Fibroblast of the aortic adventitia (primary cell): Measurements from ENCODE around the gene EPSTI1. TPM values are rescaled to one million over a fixed set of nuclear protein-coding genes. Genes with fewer than 3 reads are reported as not detected.

Experiments used
- DNase-seq: peaks from one replicate; pipeline ENCODE4 v3.0.0-alpha.2; 2010; ENCODE audit warnings: low read depth
- H3K4me3 ChIP-seq: 2 replicates; pipeline ENCODE4 v1.5.1; 2011; ENCODE audit warnings: low read depth, mild to moderate bottlenecking, control low read depth, low read length, moderate library complexity
- total RNA-seq: library from RNA; depleted of rRNA; stranded (reverse); fragments of >200 nt; gene quantifications from 2 replicates; pipeline ENCODE4 v1.2.3, GENCODE V29; 2012; ENCODE audit warnings: low replicate concordance
- TF ChIP-seq, protein P1 (sequence below): IDR thresholded peaks from 2 replicates; pipeline ENCODE4 v1.5.1; 2011; ENCODE audit warnings: mild to moderate bottlenecking, low read length, control low read depth, inconsistent platforms; ENCODE audit not compliant: insufficient read depth

Gene EPSTI1
- total RNA-seq, 1 donor: 2.0 TPM

DNA sequence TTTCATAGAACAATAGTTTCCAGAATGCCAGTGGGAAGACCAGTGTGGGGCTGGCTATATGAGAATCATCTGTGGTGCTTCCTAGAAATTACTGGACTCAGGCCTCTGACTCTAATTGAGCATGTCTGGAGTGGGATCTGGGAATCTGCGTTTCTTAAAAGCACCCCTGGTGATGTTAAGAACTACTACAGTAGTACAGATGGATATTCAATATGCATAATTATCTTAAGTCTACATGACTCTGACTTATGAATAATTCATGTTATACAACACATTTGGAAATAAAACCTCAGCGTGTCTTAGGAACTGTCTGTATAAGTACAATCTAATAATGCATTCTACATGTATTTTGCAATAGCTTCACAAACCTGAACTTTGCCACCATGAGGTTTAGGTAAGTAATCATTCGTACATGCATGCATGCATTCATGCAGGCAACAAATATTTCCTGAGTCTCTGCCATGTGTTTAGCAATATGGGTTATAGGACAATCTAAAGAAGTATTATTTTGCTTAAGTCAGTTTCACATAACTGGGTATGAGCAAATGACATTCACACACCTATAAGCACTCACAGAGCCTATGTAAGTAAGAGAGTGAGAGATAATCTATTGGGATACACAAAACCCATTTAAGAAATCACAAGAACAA lies 62.0 kb downstream of the EPSTI1 start:
- no peak for DNase-seq
- no peak overlapping the region for H3K4me3 ChIP-seq
- TF ChIP-seq, protein P1, sequence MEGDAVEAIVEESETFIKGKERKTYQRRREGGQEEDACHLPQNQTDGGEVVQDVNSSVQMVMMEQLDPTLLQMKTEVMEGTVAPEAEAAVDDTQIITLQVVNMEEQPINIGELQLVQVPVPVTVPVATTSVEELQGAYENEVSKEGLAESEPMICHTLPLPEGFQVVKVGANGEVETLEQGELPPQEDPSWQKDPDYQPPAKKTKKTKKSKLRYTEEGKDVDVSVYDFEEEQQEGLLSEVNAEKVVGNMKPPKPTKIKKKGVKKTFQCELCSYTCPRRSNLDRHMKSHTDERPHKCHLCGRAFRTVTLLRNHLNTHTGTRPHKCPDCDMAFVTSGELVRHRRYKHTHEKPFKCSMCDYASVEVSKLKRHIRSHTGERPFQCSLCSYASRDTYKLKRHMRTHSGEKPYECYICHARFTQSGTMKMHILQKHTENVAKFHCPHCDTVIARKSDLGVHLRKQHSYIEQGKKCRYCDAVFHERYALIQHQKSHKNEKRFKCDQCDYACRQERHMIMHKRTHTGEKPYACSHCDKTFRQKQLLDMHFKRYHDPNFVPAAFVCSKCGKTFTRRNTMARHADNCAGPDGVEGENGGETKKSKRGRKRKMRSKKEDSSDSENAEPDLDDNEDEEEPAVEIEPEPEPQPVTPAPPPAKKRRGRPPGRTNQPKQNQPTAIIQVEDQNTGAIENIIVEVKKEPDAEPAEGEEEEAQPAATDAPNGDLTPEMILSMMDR: no peak

DNA sequence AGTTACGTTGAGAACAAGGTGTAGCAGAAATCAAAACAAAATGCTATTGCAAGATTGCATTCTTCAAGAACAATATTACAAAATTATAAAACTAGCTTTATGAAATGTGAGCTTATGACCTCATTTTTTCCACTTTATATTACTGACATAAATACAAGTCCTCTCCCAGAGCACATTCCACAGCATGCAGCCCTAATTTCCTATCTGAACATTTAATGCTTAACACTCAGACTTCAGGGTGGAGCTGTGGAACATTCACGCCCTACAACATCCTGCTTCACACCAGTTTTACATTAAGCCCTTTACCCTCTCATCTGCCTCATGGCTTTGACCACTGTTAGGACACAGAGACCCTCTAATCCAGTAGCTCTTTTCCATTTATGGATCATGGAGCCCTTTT lies 65.5 kb downstream of the EPSTI1 start:
- no peak overlapping the region for H3K4me3 ChIP-seq
- DNase-seq: peak; percentile 9
- TF ChIP-seq, protein P1: no peak

DNA sequence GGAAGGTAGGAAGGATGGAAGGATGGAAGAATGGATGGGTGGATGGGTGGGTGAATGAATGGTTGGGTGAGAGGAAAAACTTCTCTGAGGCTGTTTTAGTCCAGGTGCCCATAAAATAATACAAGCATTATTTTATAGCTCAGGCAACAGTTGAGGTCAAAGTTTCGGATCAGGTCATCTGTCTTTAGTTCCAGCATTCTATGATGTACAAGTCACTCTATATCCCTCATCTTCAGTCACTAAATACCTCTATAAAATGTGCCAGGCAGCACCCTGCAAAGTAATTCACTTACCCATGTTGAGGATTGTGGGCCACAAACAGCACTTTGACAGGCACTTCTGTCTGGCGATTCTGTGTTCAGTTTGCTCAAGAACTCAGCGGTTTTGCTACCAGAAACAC lies 66.0 kb downstream of the EPSTI1 start:
- no peak for DNase-seq
- no peak overlapping the region for H3K4me3 ChIP-seq
- TF ChIP-seq, protein P1: no peak

DNA sequence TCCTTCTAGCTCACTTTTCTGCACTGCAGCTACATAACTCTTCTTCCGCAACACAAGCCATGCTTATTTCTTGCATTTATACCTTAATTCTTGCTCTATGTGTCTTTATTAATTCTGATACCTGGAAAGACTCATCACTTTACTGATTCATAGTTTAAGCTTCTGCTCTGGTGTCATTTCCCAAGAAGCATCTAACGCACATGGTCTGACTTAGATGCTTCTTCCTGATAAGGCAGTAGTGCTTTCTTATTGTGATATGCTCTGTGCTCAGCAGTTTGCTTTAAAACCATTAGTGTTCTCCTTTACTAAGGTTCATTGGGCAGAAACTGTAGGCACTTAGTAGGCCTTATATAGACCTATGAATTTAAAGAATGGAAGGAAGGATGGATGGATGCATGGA lies 66.4 kb downstream of the EPSTI1 start:
- no peak for DNase-seq
- TF ChIP-seq, protein P1: no peak

DNA sequence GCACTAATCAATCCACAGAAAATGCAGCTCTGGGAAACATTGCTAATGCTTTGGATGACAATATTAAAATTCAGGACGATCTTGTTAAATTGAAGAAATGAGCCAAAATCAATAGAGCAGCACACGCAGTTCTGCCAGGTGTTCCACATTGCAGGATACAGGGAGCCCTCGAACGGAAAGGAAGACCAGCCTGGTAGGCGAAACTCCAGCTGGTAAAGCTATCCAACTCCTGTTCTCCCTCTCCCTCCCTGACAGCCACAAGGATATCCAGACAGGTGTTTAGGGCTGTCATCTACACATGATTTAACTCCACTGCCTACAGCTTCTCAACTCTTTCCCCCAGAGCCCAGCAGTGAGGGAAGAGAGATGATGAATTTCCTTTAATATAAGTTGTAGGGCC lies 67.7 kb downstream of the EPSTI1 start:
- no peak overlapping the region for H3K4me3 ChIP-seq
- no peak for DNase-seq
- TF ChIP-seq, protein P1: no peak

More for the DNA sequence above, 66.4 kb downstream of the EPSTI1 start:
- H3K4me3 ChIP-seq: no peak overlapping the region

DNA sequence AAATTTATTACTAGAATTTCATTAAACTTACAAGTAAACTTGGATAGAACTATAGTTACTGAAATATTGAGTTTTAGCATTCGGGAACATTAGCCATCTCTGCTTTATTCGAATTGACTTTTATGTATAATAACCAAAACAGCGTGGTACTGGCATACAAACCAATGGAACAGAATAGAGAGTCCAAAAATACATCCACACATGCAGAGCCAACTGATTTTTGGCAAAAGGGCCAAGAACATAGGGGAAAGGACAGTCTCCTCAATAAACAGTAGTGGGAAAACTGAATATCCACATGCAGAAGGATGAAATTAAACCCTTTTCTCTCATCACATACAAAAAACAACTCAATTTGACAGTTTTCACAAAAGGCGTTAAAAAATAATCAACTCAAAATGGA lies 84.3 kb downstream of the EPSTI1 start:
- H3K4me3 ChIP-seq: no peak overlapping the region
- TF ChIP-seq, protein P1: no peak
- no peak for DNase-seq

DNA sequence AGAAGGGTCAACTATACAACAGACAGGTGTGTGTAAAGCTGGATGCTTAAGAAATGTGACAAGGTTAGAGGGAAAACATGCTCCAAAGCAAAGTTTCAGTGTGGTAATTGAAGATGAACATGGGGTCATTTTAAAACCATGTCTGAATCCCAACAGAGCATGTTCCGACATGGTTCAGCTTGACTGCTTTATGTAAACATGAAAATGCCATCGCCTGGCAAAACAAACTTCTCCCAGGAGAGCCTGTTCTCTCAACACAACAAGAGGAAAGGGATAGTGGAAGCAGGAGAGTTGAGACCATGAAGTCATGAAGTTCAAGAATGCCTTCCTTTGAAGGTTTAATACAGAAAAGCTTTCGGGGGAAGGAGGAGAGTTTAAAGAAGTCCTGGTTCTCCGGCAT lies 85.8 kb downstream of the EPSTI1 start:
- TF ChIP-seq, protein P1: no peak
- H3K4me3 ChIP-seq: no peak overlapping the region
- no peak for DNase-seq
